Activated CD4-positive, alpha-beta T cell treated with anti-CD3 and anti-CD28 coated beads, Interleukin-2, amount 50 U/mL, for 16 hours (primary cell): ENCODE results near the gene GMPPA.

Experiments used
- DNase-seq: peaks from one replicate; pipeline ENCODE4 v3.0.0-alpha.2; 2020

Gene GMPPA

DNA sequence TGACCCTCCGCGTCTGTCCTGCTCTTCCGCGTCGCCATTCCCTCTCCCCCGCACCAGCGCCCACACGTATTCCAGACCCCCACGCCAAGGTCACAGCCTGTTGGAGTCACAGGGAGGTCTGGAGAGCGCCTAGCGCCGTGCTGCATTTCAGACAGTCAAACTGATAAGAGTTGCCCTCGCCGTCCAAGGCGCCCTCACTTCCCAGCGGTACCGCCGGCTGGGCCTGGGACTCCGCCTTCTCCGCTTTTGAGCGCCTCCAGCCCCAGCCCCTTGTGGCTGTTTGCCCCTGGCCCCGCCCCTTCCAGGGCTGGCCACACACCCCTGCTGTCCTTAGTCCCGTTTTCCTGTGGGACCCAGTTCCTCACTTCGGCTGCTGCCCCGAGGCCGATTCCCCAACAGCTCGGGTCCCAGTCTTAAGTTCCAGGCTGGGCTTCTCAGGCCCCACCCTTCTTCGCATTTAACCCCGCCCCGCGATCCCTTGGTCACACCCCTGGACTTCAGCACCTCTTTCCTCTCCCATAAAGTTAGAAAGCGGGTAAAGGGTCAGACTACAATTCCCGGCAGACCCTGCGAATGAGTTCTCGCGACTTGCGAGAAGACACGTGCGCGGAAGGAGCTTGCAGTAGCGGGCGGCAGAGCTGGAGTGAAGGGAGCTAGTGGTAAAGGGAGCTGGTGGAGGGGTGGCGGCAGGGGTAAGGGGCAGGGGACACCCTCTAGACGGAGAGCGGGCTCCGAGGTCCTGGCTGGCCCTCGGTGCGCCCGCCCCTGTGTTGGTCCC is at the start of gene GMPPA:
Gene GMPPA, plus strand, starts transcription at position 612 of the 778 bp plus-strand sequence. CDS start 1,085 bp downstream, outside the sequence.
- peak; percentile 98 for DNase-seq

DNA sequence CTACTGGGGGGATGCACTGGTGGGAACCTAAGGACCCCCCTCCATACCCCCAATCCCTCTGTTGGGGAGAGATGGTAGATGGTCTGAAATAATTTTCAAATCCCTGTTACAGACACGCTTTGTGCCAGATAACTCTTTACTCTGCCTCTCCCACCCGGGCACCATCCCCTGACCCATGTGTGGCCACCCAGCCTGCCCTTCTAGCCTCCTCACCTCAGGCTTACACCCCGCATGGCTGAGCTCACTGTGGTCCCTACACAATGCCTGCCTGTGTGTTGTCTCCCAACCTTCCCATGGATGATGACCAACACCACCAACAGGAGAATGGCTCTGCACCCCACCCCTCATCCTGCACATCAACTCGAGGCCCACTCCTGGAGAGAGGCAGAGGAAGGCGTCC is 49.1 kb upstream of the GMPPA start:
- DNase-seq, result no peak

DNA sequence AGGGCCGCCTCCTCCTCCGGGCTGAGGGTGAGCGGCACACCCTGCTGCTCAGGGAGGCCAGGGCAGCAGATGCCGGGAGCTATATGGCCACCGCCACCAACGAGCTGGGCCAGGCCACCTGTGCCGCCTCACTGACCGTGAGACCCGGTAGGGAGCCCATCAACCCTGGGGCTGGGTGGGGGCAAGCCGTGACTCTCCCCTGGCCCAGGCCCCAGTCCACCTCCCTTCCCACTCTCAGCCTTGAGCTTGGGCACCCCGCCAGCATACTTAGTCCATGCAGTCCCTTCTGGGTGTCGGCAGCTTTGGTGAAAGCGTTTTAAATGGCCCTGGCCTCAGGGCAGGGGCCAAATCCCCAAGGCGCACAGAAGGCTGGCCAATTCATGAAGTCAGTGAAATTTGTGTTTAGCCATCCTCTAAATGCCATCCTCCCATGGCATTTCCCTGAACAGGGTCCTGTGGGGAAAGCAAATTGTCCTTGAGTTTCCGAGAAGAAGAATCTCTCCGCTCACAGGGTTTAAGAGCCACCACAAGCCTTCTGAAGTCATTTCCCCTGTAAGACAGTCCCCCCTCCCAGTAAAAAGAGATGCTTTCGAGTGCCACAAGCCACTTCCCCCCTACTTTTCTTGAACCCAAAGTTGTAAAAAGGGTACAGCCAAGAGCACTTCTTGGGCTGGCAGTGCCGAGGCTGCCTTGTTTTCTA is 46.9 kb upstream of the GMPPA start:
- DNase-seq, result no peak

DNA sequence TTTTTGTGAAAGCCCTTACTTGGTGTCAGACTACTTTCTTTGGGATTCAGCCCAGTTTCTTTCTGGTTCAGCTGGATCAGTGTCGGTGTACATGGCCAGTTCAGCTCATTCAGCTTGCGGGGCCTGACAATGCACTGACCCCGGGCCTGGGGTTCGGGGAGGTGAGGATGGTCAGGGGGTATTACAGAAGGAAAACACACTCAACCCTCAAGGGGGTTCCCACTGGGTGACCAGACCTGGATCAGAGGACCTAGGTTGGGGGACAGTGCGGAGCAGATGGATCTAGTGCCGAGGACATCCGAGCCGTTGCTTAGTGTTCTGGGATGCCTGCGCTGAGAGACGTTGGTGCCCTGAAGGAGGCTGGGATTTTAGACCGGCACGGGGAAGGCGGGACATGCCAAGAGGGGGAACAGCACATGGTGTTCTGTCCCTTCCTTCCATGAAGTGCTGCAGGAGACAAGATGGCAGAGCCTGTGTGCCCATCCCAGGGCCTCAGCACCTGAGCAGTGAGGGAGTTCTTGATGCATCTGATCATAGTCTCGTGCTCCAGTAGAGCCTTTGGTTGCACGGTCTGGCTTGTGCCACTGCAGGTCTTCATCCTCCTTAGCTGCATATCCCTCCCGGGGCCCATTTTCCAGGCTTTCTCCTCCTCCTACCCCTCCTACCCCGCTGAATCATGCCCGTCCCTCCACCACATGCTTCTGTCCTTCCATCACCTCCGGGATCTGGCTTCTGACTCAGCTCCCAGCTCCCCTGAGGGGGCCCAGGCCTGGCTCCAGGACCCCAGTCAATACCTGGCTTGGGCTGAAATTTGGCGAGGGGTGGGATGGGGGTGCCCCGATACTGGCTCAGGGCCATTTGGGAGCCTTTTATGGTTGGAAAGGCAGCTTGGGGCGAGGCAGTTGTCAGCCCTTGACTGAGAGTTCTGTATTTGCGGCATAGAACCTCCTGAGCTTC is 46.1 kb upstream of the GMPPA start:
- no peak for DNase-seq

DNA sequence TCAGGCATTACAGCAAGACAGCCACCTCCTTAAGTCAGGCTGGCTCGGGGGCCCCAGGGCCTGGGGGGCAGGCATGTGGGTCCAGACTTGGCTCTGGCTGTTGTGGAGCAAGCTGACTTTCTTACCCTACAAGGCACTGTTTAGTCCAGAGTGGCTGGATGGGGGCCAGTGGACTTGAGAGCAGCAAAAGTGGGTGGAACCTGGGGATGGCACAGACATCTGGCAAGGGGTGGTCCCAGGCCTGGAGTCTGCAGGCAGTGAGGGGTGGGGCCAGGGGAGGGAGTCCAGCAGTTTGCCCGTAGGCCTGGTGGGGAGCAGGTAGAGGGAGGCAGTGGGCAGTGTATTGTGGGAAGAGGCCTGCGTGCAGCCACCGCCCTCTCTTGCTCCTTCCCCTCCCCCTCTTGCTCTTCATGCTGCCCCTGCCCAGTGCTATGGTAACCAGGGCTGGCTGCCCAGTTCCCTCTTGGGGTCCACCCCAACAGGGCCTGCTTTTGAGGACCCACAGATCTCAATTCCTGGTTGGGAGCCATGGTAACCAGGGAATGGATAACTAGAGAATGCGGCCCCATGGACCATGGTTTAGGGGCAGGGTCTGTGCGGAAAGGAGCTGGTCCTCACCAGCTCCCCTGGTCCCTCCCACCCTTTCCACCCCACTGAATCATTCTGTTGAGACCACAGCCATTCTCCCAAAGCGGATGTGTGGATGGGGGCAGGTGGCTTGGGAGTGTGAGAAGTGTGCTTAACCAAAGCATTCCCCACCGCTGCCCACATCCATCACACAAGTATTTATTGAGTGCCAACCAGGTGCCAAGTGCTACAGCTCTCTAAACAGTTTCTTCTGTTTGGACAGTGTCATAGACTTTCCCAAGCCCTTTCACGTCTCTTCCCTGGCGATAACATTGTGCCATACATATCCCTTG is 44.8 kb upstream of the GMPPA start:
- no peak for DNase-seq

DNA sequence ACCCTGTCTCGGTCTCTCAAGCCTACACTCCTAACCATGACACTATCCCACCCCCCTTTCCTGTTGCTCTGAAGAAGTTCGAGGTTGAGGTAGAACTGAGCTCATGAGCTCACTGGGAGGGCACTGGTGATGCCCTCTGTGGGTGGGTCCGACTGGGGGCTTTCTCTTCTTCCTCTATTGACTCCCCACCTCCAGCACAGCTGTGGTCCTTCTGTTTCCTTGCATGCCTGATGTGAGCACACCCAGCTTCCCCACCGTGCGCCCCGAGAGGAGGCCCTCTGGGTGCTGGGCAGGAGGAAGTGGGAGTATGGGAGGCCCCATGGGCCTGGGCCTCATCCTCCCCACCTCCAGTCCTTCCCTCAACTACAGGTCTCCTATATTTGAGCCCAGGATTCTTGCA is 43.1 kb upstream of the GMPPA start:
- no peak for DNase-seq

DNA sequence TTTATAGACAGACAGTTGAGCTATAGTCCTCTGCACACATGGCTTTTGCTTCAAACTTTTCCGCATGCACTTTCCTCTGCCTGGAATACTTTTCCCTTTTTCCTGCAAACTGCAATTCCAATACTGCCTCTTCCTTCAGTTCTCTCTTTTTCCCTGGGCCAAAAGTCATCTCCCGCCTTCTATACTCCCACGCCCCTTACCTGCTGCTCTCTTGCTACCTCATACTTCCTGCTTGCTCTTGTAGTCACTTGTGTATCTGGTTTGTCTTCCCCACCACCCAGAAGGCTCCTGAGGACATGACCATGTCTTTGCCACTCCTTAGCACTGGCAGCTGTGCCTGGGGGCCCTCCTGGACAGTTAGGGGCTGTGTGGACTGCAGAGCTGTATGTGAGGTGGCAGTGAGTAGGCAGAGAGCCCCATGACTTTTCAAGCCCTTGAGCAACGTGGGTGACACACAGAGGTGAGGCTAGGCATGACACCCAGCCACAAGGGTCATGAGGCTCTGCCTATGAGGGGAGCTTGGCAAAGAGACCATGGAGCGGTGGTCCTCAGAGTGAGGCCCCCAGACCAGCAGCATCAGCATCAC is 40.8 kb upstream of the GMPPA start:
- DNase-seq, result peak; percentile 15

DNA sequence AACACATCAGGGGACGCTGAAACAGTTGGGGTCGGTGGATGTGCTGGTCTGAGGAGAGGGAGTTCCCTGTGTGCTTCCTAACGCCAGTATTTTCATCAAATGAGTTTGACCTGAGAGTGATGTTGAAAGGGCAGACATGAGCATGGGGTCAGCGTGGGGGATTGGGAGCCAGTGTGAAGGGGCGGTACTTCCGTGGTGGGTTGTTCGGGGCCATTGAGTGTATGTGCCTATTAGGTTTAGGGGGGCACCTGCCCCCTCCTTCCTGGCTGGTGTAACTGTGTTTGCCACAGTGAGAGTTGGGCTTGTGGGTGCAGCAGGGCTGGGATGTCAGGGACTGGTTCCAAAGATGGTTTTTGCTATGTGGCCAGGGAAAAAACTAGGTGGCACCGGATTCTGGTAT is 39.7 kb upstream of the GMPPA start:
- DNase-seq, result no peak

DNA sequence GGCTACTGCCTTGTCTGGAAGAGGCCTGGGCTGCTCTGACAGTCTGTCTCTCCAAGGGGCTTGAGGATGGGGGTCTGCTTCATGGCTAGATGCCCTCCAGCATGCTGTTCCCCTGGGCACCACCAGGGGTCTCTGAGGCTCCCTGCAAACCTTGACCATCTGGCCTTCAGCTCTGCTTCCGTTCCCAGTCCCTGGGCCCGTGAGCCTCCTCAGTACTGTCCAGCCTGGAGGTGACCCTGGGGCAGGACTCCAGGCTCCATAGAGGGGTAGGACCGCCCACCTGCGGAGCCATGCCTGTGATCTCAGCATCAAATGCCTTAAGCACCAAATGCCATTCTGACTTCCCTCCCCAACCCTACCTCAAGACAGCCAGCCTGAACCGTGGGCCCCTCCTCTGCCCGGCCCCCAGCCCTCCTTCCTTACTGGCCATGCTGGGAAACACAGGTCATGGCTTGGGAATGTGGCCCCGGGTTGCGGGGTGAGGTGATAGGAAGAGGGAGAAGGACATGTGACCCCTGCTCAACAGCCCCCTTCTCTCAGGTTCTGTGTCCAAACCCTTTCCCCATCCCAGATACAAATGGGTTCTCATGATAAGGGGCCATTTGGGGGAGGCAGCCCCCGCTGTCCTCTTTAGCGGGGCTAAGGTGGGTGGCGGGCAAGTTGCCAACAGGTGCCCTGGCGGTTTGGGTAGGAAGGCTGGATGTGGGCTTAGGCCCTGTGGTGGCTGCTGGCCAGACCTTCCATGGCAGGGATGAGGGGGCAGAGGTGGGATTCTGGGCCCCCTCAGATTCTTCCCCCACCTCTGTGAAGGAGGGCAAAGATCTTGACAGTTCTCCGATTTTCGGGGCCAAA is 39.0 kb upstream of the GMPPA start:
- DNase-seq, result peak; percentile 43

DNA sequence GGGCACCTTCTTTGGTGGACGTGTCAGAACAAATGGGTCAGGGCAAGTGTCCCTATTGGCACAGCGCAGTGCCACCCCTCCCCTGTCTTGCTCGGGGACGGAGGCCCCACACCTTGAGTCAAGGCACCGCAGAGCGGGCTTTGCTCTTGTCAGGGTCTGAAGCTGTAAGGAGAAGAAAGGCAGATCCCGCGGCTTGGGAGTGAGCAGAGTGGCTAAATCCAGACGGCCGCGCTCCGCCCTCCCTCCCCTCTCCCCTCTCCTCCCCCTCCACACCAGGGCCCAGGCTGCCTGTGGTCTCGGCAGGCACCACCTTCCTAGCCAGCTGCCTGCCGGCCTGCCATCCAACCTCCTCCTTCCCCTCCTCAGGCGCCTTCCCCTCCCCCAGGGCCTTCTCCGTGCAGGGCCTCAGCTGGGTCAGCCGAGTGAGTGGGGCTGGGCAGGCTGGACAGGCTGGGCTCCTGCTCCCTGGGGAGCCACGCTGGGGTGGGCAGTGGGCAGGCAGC is 38.2 kb upstream of the GMPPA start:
- DNase-seq, result no peak

DNA sequence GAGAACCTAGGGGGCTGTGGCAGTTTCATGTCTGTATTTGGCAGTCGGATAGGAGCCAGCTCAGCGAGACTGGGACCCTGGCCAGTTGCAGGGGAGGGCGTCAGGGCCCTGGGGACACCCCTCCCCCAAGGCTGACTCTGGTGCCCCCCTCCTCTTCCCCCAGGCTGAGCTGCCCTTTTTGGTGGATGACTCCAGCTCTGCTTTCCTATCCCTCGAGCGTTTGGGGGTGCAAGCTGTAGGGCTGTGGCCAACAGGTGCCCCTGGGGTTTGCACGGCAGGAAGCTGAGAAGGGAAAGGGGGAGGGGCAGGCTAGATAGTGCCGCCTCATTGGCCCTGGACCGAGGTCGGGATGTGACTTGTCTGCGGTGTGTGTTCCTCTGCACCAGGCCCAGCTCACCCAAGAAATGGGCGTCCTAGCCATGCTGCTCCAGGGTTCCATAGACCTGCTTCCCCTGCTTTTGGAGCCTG is 37.6 kb upstream of the GMPPA start:
- DNase-seq, result peak; percentile 23

DNA sequence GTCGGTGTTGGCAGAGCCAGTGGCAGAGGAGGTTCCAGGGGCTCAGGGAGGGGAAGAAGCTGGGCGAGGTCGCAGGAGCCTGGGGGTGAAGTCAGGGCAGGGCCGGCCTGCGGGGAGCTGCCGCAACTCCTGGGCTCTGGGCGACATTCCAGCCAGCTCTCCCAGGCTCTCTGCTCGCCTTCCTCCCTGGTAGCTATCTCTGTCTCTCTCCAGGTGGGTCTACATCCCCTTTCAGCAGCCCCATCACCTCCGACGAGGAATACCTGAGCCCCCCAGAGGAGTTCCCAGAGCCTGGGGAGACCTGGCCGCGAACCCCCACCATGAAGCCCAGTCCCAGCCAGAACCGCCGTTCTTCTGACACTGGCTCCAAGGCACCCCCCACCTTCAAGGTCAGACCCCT is 37.0 kb upstream of the GMPPA start:
- no peak for DNase-seq

DNA sequence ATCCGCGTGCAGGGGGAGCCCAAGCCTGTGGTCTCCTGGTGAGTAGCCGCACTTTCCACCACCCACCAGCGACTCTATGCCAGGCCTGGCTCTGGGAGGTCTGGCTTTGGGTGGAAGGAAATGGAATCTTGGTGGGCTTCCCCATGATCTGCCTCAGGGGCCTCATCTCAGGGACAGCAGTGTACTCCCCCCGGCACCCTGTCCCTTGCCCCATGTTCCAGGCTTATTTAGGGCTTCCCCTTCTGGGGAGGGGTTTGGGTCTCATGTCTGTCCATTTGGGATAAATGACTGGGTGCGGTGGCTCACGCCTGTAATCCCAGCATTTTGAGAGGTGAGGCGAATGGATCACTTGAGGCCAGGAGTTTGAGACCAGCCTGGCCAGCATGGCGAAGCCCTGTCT is 36.3 kb upstream of the GMPPA start:
- no peak for DNase-seq

DNA sequence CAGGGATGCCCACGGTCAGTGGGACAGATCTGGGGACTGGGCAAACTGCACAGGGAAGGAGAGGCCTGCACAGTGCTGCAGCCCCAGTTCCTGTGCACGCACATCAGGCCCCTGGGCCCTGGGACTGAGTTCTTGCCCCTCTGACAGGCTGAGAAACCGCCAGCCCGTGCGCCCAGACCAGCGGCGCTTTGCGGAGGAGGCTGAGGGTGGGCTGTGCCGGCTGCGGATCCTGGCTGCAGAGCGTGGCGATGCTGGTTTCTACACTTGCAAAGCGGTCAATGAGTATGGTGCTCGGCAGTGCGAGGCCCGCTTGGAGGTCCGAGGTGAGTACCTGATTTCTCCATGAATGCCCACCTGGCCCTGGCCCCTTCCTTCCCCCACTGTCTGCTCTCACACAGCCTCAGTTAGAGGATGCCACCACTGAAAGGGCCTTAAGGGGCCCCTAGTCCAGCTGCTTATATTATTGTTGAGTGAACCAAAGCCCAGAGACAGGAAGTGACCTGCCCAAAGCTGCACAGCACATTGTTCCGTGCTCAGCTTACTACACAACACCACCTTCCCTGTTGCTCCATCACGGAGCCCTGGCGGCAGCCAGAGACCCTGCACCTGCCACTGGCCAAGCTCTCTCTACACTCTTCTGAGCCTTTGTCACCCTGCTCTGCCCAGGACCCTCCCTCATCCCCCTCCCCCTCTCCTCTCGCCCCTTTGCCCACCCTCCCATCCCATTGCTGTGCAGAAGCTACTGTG is 34.2 kb upstream of the GMPPA start:
- no peak for DNase-seq

DNA sequence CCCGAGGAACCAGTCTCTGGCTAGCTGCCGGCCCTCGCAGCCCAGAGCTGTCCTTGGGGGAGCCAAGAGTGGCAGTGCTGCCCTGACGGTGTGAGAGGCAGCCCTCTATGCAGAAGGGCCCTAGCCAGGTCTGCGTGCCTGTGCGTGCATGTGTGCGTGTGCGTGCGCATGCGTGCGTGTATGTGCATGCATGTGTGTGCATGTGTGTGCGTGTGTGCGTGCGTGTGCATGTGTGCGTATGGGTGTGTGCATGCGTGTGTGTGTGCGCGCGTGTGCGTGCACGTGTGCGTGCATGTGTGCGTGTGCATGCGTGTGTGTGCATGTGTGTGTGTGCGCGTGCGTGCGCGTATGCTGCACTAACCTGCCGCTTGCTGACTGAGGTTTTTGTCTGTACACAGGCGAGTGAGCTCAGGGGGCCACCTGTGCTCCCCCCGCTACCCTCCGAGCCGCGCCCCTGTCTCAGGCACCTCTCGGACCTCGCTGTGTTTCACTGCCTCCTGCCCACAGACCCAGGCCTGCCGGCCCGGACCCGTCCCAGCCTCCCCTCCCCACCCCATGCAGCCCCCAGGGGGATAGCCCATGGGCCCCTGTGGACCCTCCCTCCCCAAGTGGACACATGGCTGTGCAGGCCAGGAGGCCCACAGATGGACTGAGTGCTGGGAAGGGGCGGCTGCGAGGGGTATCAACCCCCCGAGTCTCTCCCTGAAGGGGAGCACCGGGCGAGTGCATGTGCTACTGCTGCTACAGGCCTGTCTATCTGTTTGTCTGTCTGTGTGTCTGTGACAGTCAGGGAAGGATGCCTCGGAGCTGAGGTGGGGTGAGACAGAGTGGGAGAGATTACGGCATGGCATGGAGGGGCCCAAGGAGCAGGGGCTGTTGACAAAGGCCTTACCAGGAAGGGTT is 32.8 kb upstream of the GMPPA start:
- DNase-seq, result no peak

DNA sequence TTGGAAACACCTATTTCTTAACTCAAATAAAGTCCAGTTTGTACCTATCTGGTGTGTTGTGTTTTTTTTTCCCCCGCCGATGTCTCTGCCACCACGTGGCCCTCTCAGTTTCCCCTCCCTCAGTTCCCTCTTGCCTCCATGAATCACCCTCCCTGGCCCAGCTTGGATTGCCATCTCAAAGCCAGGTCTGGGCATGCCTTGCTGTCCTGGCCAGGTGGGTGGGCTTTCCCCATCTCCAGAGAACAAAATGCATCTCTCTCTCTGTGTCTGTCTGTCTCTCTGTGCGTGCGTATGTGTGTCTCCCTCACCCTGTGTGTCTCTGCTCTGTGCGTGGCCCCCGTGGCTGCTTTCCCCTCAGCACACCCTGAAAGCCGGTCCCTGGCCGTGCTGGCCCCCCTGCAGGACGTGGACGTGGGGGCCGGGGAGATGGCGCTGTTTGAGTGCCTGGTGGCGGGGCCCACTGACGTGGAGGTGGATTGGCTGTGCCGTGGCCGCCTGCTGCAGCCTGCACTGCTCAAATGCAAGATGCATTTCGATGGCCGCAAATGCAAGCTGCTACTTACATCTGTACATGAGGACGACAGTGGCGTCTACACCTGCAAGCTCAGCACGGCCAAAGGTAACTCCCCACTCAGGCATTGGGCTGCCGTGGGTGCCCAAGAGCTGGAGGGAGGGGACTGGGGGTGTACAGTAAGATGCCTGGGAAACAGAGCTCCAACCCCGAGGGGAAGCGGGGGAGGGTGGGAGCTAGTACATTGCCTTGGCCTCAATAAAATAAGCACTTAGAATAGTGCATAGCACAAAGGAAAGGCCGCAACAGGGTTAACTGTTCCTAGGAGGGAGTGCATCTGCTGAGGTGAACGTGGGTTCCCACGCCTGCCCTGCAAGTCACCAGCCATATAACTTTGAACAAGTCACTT is 31.6 kb upstream of the GMPPA start:
- no peak for DNase-seq

DNA sequence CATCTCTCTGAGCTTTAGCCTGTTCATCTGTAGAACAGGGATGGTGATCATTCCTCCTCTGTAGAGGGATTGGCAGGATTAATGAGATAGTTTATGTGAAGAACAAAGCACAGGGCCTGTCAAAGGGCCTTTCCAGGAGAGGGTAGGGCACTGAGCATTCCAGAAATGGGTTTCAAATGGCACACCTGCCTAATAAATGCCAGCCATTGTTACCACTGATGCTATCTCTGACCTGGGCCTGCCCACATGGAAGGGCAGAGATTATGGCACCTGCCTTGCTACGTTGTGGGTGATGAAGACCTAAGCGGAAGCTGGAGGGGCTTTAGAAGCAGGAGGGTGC is 31.0 kb upstream of the GMPPA start:
- DNase-seq, result no peak
